ENCODE measurements around the gene HAP1.
"Not testable (repeated sequence)": the region's sequence is repeated elsewhere in the genome, so short reads cannot be mapped to it uniquely, and the experiment has no call there.

Gene HAP1

DNA sequence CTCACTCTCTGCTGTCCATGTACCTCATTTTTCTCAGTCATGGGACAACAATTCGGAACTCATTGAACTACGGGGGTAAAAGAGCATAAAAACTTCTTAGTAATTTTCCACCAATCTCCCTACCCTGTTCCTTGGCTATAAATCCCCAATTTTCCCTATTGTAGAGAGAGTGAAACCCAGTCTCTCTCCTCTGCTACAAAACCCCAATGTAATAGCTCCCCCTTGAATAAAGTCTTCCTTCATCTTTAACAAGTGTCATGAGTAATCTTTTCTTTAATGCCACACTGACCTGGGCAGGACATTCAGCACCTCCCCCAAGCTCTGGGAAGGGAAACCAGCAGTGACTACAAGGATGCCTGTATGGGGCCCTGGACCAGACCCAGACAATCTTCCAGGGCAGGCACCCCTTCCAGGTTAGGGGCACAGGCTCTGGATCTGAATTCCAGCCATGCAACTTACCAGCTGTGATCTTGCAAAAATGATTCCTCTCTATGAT, 56.0 kb downstream of the HAP1 start:
- DNase-seq (ENCODE audit: extremely low spot score, insufficient read length, low read depth), result no peak
- no peak for FAIRE-seq

DNA sequence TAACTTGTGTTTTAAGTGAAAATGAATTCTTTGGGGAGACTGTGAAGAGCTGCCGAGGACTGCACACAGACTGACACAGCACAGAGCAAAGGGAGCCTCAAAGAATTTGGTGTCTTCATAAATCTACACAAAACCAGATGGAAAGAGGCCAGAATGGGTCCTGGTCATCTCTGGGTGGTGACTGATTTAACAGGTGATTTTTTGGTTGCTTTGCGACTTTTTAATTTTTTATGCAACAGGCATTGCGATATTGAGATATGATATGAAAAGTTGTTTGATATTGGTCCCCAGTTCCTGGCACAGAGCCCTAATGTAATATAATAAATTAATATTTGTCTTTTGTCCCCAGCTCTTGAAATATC, 58.4 kb downstream of the HAP1 start:
- FAIRE-seq, result no peak
- DNase-seq (ENCODE audit: extremely low spot score, insufficient read length, low read depth), result no peak

DNA sequence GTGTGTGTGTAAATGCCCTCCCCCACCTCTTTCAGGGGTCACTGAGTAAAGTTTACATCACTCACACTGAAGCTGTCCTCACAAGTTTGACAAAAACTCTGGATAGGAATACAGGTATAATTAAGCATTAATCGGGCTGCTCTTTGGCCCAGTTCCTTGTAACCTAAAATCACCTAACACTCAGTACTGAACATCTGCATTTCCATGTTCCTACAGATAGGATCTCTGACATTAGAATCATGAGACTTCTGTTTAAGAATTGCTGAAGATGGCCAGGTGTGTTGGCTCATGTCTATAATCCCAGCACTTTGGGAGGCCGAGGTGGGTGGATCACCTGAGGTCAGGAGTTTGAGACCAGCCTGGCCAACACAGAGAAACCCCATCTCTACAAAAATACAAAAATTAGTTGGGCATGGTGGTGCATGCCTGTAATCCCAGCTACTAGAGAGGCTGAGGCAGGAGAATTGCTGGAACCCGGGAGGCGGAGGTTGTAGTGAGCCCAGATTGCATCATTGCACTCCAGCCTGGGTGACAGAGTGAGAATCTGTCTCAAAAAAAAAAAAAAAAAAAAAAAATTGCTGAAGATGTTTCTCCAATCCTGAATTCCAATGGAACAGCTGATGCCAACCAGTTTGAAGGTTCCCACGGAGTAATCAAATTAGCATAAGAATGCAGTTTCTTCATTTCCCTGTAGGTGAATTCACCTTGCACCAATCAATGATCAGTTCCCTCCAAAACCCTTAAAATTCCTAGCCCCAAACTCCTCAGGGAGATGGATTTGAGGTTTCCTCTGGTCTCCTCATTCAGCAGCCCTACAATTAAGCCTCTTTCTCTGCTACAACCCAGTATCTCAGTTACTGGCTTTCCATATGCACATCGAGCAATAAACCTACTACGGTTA, 59.0 kb downstream of the HAP1 start:
- not testable (repeated sequence) for FAIRE-seq; DNase-seq (ENCODE audit: extremely low spot score, insufficient read length, low read depth)

Data from GM18507 (cell line).